GM10266 (cell line): ENCODE data around the gene RAD51B.

Experiments
- DNase-seq: peaks from one replicate; pipeline ENCODE4 v3.0.0; 2012; ENCODE audit errors: extremely low spot score
- TF ChIP-seq, protein P1 (sequence below): IDR thresholded peaks from 2 replicates; pipeline ENCODE4 v1.5.1; 2012; ENCODE audit warnings: mild to moderate bottlenecking, low read depth; ENCODE audit not compliant: control insufficient read depth, insufficient read depth; ENCODE audit errors: missing control alignments

RAD51B gene

DNA sequence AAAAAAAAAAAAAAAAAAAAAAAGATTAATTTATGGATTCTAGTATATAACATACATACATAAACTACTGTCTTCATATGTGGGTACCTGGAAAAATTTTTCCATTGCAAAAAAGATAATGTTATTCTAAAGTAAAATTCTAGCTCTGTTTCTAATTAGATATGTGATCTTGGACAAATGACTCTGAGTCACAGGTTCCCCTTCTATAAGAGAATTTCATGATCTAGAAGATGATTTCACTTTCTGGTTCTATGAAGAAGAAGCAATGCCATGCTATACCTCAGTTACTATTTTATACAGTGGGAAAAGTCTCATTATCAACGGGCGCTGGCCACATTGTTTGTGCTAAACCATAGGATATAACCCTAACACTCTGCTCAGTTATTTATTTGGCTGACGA is 622.0 kb downstream of the RAD51B start:
- TF ChIP-seq, protein P1, sequence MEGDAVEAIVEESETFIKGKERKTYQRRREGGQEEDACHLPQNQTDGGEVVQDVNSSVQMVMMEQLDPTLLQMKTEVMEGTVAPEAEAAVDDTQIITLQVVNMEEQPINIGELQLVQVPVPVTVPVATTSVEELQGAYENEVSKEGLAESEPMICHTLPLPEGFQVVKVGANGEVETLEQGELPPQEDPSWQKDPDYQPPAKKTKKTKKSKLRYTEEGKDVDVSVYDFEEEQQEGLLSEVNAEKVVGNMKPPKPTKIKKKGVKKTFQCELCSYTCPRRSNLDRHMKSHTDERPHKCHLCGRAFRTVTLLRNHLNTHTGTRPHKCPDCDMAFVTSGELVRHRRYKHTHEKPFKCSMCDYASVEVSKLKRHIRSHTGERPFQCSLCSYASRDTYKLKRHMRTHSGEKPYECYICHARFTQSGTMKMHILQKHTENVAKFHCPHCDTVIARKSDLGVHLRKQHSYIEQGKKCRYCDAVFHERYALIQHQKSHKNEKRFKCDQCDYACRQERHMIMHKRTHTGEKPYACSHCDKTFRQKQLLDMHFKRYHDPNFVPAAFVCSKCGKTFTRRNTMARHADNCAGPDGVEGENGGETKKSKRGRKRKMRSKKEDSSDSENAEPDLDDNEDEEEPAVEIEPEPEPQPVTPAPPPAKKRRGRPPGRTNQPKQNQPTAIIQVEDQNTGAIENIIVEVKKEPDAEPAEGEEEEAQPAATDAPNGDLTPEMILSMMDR = no peak
- no peak for DNase-seq

DNA sequence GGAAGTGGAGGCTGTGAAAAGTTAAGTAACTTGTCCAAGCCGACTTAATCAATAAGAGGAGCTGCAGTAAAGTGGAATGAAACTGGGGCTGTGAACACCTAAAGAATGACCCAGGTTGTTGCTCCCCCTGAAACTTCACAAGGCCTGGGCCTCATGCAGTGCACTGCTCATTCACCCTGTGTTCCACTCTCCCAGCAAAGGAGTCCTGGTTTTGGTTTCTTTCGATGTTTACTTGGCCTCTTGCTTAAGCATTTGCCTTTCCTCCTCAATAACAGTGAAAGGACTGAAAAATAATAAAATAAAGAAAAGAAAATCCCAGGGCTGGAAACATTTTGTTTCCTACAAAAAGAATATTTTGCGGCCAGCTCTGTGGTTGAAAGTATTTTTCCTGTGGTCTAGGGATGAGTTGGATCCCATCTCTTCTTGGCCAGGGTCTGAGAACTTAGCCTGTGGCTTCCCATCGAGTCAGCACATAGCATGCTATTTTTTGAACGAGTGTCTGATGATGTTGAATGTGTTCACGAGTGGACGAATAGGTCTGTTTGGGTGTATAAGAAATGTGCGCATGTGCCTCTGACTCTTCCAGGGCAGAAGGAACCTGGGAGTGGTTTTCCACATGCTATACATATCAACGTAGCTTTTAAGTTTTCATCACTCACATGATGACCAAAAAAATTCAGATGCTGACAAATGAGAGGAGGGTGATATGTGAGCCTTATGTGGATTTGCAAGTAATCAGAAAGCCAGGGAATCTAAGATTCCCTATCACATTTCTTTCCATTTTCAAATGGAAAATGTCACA is 623.5 kb downstream of the RAD51B start:
- no peak for DNase-seq
- TF ChIP-seq, protein P1 = no peak

DNA sequence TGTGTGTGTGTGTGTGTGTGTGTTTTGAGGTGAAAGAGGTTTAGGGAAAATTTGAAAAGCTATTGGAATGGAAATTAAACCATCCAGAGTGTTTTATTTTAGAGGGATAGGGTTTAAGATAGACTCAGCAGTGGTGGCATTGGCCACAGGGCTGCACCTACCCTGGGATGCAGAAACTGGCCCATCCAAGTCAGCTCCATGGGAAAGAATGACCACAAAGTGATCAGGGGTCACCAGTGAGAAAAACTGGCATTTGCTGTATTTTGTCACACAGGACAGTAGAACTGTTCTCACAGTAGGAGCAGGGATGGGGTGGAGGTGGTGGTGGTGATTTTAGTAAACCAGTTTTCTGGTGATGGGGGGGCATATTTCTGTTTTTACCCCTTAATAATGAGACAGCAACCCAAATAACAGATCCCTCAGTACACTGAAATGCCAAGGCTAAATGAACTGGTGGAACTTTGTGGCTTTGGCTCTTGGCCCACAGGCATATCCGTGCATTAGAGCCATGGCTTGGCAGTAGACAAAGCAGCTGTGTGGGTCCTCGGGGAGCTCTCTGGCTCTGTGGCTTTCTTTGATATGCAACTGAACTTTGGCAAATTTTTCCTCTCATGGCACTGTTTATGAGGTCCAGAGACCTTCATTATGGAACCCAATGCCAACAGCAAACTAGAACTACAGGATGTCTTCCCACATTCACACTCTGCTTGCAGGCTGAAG is 625.0 kb downstream of the RAD51B start:
- TF ChIP-seq, protein P1 = no peak
- DNase-seq = no peak

DNA sequence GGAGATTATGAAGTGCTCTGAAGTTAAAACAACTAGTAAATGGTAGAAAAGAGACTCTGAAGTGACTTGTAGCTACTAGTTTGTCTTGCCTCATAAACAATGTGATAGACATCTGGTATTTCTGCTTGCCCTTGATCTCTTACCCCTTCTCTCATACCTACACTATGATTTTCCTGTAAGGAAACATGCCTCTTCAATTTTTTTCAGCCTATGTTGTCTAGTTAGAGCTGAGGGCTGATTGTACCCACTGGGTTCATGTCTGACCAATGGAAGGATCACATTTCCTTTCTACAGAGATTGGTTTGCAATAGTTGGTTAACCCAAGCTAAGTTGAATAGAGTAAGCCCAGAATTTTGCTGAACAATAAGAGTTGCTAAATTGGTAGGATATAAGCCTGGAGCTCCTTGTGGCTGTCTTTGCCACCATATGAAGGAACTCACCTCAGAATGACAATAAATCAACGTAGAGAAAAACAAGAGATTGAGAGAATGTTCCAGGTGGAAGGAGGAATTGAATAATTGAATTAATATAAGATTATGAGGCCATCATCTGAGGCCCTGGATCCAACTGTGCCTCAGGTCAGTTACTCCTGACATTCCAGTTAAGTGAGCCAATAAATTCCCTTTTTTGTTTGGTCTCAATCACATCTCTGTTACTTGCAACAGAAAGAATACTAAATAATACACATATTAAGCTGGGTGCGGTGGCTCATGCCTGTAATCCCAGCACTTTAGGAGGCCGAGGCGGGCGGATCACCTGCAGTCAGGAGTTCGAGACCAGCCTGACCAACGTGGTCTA is 626.9 kb downstream of the RAD51B start:
- TF ChIP-seq, protein P1 = no peak
- no peak for DNase-seq

DNA sequence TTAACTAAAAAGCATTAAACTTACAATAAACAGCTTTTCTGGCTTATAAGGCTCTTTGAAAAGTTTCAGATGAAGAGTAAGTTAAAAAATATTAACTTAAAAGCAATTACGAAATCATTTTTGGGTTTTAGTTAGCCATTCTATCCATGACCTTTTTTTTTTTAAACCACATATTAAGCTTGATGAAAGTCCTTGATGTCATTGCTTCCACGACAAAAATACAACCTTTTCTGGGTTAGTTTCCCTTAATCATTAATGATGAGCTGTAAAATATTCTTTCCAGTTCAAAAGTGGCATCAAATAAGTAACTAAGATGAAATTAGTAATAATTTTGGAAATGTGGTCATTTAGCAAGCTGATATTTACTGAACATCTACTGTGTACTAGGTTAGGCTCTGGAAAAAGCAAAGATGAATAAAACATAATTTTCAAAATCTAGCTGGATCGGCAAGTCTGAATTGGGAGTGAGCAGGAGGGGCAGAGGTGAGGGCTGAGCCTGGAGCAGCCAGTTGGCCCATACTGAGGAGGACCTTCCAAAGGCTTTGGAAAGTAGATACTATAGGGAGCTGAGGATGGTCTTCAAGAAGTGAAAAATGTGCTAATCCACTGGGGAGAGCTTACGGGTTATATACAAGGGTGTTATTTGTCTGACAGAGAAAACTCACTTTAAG is 628.1 kb downstream of the RAD51B start:
- DNase-seq = no peak
- TF ChIP-seq, protein P1 = no peak

DNA sequence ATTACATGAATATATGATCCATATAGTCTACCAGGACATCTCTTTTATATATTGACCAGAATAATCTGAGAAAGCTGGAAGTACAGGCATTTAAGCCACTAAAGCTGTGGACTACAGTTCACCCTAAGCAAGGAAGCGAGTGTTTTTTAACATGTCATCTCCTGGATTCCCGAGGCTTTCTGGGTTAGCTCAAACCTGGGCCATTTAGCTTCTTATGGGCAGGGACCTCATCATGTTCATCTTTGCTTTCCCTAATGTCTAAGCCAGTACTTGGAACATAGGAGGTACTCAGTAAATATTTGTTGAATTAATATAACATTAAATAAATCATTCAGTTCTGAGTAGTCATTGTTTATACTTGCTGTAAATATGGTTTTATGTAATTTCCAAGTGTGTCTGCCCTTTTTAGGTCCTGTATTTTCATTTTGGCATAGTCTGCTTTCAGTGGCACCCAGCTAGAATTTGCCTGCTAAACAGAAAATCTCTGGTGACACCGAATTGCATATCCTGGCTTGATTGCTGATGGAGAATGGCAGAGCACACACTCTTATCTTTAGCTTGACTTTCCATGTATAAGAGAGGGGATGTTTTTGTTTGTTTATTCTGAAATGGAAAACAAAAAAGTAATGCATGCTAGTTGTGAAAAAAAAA is 628.8 kb downstream of the RAD51B start:
- no peak for DNase-seq
- TF ChIP-seq, protein P1 = no peak
